ENCODE measurements around the gene ASPSCR1. TPM values are rescaled to one million over a fixed set of nuclear protein-coding genes. Genes with fewer than 3 reads are reported as not detected.

Gene ASPSCR1
- total and polyA plus RNA-seq, 9 of the 15 experiments (the other 6 are each of a cell fraction or from before 2014, with no cell fraction given): 0.90 to 36.9 (median 11.6) TPM

DNA sequence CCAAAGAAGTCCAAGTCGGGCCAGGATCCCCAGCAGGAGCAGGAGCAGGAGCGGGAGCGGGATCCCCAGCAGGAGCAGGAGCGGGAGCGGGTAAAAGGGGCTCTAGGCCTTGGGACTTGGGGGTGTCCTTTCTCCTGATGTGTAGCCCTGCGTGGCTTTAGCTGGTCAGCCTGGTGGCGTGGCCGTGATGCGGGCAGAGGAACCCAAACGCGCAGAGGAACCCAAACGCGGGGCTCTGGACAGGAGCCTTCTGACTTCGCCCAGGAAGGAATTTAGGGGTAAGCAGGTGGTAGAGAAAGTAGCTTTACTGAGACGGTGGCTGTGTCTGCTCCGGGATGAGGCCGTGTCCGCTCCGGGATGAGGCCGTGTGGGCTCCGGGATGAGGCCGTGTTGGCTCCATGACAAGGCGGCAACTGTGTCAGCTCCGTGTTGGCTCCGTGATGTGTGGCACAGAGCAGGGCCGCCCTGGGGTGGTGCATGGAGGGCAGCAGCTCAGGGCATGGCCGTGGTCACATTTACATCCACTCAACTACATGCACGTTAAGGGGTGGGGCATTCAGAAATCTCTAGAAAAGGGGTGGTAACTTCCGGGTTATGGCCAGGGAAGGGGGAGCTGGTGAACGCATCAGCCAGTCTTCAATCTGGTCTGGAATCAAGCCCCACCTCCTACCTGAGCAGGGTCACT lies 19.5 kb downstream of the ASPSCR1 start:
- H3K27me3 ChIP-seq (ENCODE audit: control insufficient read depth in 2 of 2, insufficient read depth in 2 of 2, low read length in 2 of 2): no peaks in the 10 kb centered on the region
- no peaks in the 10 kb centered on the region for H3K79me2 ChIP-seq (ENCODE audit: control insufficient read depth, insufficient read depth, low read length)
- no peak for FAIRE-seq
- peaks cover 3% of the 10 kb centered on the region for H3K9me1 ChIP-seq (ENCODE audit: control insufficient read depth, insufficient read depth, low read length)
- ChIA-PET CTCF (ENCODE audit: low intra/inter-chr PET ratio) (no interaction called here), POLR2A (interaction anchor here (0.6 to 1.0 kb wide), 4 partner anchors 8 to 176 kb away, joined by 3 to 5 read pairs (median 3); no protein-coding TSS in a partner anchor)
- no peak; the same call in 2 of the 3 replicates for ATAC-seq
- in situ Hi-C loops (cut with MboI) (no loop called here), intact Hi-C loops (cut with micrococcal nuclease) (no loop called here)
- H3K9ac ChIP-seq (ENCODE audit: insufficient read depth in 1 of 2, low read depth in 2 of 2, low read length in 2 of 2): peak overlapping the region in 1 of 2 experiments; percentile 20; a peak in 1 of 4 replicates
- H3K4me1 ChIP-seq (replicated peaks in 1 of 2; ENCODE audit: control insufficient read depth in 2 of 2, insufficient read depth in 2 of 2, low read length in 2 of 2): peaks cover 0 to 72% of the 10 kb centered on the region in 2 experiments; a peak in 2 of 5 replicates
- H3K36me3 ChIP-seq (ENCODE audit: control insufficient read depth, insufficient read depth, low read length): peaks cover 10% of the 10 kb centered on the region; the same call in 1 of the 3 replicates
- H3K27ac ChIP-seq (ENCODE audit: extremely low read depth, low read depth, low read length): no peak overlapping the region
- H3K4me3 ChIP-seq: no peak overlapping the region
- H4K20me1 ChIP-seq (replicated peaks; ENCODE audit: control insufficient read depth, insufficient read depth, low read length): no peaks in the 10 kb centered on the region
- no peak for DNase-seq (ENCODE audit: extremely low read depth in 1 of 4, low spot score in 3 of 4)
- no peak overlapping the region for H2AFZ ChIP-seq (ENCODE audit: low read depth, low read length)
- BruUV-seq (replicated peaks): no TSS peak
- no peaks in the 10 kb centered on the region for H3K9me3 ChIP-seq (replicated peaks; ENCODE audit: control insufficient read depth, insufficient read depth, low read depth, low read length)
- TF ChIP-seq POLR2G (IDR thresholded peaks at IDR 0.05; ENCODE audit: low read depth, low read length) (0 out of 2 replicates have a peak, but pooled peaks have one; percentile 24), ZNF282 (CRISPR knock-in tag; IDR thresholded peaks at IDR 0.05) (no peak)
- WGBS (ENCODE audit: insufficient coverage, low coverage, missing lambda C conversion rate): 88% methylated on average over 26 of the region's 30 CpGs
- H3K4me2 ChIP-seq (ENCODE audit: insufficient read depth, low read length): no peak overlapping the region

DNA sequence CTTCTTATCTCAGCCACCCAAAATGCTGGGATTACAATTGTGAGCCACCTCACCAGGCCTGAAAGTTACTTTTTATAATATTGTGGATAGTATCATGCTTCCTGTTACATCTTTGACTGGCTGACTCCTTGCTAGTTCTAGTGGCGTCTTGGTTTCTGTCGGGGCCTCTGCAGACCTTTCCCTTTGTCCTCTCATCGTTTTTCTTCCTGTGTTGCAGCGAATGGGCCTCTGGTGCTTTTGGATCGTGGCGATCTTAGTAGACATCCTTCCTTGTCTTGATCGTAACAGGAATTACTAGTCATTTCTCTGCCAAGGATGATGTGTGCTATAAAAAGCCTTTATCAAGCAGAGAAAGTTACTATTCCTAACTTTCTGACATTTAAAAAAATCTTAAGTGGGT lies 20.8 kb downstream of the ASPSCR1 start:
- Histone ChIP-seq H3K79me2 (ENCODE audit: control insufficient read depth, insufficient read depth, low read length) (no peaks in the 10 kb centered on the region), H4K20me1 (replicated peaks; ENCODE audit: control insufficient read depth, insufficient read depth, low read length) (no peaks in the 10 kb centered on the region), H3K4me2 (ENCODE audit: insufficient read depth, low read length) (no peak overlapping the region), H3K9me3 (replicated peaks; ENCODE audit: control insufficient read depth, insufficient read depth, low read depth, low read length) (no peaks in the 10 kb centered on the region), H3K9ac (ENCODE audit: insufficient read depth in 1 of 2, low read depth in 2 of 2, low read length in 2 of 2) (no peak overlapping the region), H3K9me1 (ENCODE audit: control insufficient read depth, insufficient read depth, low read length) (peaks cover 3% of the 10 kb centered on the region), H3K4me1 (replicated peaks in 1 of 2; ENCODE audit: control insufficient read depth in 2 of 2, insufficient read depth in 2 of 2, low read length in 2 of 2) (peaks cover 0 to 61% of the 10 kb centered on the region in 2 experiments; a peak in 2 of 5 replicates), H3K36me3 (ENCODE audit: control insufficient read depth, insufficient read depth, low read length) (peaks cover 10% of the 10 kb centered on the region; the same call in 1 of the 3 replicates), H2AFZ (ENCODE audit: low read depth, low read length) (no peak overlapping the region), H3K27ac (ENCODE audit: extremely low read depth, low read depth, low read length) (no peak overlapping the region), H3K4me3 (no peak overlapping the region), H3K27me3 (ENCODE audit: control insufficient read depth in 2 of 2, insufficient read depth in 2 of 2, low read length in 2 of 2) (no peaks in the 10 kb centered on the region)
- intact Hi-C loops (cut with micrococcal nuclease): no loop called here
- ChIA-PET CTCF (ENCODE audit: low intra/inter-chr PET ratio) (interaction anchor here (0.7 kb wide), 1 partner anchor 342 kb away, joined by 4 read pairs; the partner anchor contains the start of gene PDE6G), POLR2A (no interaction called here)
- FAIRE-seq (no peak), ATAC-seq (no peak), DNase-seq (ENCODE audit: extremely low read depth in 1 of 4, low spot score in 3 of 4) (no peak)
- no TSS peak for BruUV-seq (replicated peaks)
- in situ Hi-C loops (cut with MboI): no loop called here
- 81% methylated on average over 7 of the region's 7 CpGs for WGBS (ENCODE audit: insufficient coverage, low coverage, missing lambda C conversion rate)
- no peak for TF ChIP-seq EWSR1 (IDR thresholded peaks at IDR 0.05; ENCODE audit: borderline replicate concordance, low read depth, partially characterized antibody)
- no peak for TF ChIP-seq SREBF1 (IDR thresholded peaks at IDR 0.05; ENCODE audit: borderline replicate concordance, low read depth, low read length)
- TF ChIP-seq, protein P1, sequence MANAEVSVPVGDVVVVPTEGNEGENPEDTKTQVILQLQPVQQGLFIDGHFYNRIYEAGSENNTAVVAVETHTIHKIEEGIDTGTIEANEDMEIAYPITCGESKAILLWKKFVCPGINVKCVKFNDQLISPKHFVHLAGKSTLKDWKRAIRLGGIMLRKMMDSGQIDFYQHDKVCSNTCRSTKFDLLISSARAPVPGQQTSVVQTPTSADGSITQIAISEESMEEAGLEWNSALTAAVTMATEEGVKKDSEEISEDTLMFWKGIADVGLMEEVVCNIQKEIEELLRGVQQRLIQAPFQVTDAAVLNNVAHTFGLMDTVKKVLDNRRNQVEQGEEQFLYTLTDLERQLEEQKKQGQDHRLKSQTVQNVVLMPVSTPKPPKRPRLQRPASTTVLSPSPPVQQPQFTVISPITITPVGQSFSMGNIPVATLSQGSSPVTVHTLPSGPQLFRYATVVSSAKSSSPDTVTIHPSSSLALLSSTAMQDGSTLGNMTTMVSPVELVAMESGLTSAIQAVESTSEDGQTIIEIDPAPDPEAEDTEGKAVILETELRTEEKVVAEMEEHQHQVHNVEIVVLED (CRISPR knock-in tag; IDR thresholded peaks at IDR 0.05): no peak
- TF ChIP-seq, protein P2, sequence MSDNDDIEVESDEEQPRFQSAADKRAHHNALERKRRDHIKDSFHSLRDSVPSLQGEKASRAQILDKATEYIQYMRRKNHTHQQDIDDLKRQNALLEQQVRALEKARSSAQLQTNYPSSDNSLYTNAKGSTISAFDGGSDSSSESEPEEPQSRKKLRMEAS (CRISPR knock-in tag; IDR thresholded peaks at IDR 0.05): no peak
- no peak for TF ChIP-seq JUN (IDR thresholded peaks at IDR 0.05; ENCODE audit: borderline replicate concordance, low read depth, low read length)
- TF ChIP-seq JUN (CRISPR knock-in tag; IDR thresholded peaks at IDR 0.05; ENCODE audit: borderline replicate concordance): no peak
- TF ChIP-seq, protein P3, sequence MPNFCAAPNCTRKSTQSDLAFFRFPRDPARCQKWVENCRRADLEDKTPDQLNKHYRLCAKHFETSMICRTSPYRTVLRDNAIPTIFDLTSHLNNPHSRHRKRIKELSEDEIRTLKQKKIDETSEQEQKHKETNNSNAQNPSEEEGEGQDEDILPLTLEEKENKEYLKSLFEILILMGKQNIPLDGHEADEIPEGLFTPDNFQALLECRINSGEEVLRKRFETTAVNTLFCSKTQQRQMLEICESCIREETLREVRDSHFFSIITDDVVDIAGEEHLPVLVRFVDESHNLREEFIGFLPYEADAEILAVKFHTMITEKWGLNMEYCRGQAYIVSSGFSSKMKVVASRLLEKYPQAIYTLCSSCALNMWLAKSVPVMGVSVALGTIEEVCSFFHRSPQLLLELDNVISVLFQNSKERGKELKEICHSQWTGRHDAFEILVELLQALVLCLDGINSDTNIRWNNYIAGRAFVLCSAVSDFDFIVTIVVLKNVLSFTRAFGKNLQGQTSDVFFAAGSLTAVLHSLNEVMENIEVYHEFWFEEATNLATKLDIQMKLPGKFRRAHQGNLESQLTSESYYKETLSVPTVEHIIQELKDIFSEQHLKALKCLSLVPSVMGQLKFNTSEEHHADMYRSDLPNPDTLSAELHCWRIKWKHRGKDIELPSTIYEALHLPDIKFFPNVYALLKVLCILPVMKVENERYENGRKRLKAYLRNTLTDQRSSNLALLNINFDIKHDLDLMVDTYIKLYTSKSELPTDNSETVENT (CRISPR knock-in tag; IDR thresholded peaks at IDR 0.05): no peak
- no peak for TF ChIP-seq KHSRP (IDR thresholded peaks at IDR 0.05)

All from K562 (cell line).